ENCODE data around the gene CSF2RB.

DNA sequence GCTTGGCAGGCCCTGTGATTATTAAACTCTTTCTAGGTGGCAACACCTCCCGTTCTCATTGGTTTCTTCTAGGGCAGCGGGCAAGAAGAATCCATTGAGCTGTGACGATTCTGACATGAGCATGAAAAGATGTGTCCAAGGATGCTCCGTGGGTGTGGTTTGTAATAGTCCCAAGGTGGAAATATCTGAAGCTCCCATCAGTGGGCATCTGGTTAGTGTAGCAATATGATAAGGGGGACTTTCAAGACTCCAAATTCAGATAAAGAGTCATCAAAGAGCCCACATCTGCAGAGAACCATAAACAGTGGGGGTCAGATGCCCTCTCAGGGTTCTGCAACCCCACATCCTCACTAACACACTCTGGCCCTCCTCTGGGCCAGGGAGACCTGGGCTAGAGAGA lies 63.2 kb downstream of the CSF2RB start:
- TF ChIP-seq POLR2A (IDR thresholded peaks at IDR 0.05), result no peak
- TF ChIP-seq, protein P1, sequence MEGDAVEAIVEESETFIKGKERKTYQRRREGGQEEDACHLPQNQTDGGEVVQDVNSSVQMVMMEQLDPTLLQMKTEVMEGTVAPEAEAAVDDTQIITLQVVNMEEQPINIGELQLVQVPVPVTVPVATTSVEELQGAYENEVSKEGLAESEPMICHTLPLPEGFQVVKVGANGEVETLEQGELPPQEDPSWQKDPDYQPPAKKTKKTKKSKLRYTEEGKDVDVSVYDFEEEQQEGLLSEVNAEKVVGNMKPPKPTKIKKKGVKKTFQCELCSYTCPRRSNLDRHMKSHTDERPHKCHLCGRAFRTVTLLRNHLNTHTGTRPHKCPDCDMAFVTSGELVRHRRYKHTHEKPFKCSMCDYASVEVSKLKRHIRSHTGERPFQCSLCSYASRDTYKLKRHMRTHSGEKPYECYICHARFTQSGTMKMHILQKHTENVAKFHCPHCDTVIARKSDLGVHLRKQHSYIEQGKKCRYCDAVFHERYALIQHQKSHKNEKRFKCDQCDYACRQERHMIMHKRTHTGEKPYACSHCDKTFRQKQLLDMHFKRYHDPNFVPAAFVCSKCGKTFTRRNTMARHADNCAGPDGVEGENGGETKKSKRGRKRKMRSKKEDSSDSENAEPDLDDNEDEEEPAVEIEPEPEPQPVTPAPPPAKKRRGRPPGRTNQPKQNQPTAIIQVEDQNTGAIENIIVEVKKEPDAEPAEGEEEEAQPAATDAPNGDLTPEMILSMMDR (IDR thresholded peaks at IDR 0.05), result no peak
